SKM-1 treated with dmso at 0.1 percent for 144 hours (cell line): Measurements from ENCODE around the gene SMARCD3.

Source experiments
- DNase-seq: peaks from one replicate; lab custom pipeline; 2025; ENCODE audit not compliant: unreplicated experiment; lab: John Stamatoyannopoulos, UW

The SMARCD3 gene

GRCh38 chr7:151272877-151273276 is 24.4 kb upstream of the SMARCD3 start:
- DNase-seq, result no peak

GRCh38 chr7:151272405-151272804 is 23.9 kb upstream of the SMARCD3 start:
- DNase-seq, result no peak

- peak; percentile 87 for DNase-seq
Measured at GRCh38 chr7:151271699-151272355, 23.3 kb upstream of the SMARCD3 start.

GRCh38 chr7:151269511-151269910 is 21.0 kb upstream of the SMARCD3 start:
- no peak for DNase-seq

GRCh38 chr7:151265351-151265931 is 16.9 kb upstream of the SMARCD3 start:
- no peak for DNase-seq

- DNase-seq, result no peak
Measured at GRCh38 chr7:151264615-151265014, 16.1 kb upstream of the SMARCD3 start.

- DNase-seq, result no peak
Measured at GRCh38 chr7:151261529-151261928, 13.0 kb upstream of the SMARCD3 start.

- no peak for DNase-seq
Measured at GRCh38 chr7:151260883-151261282, 12.4 kb upstream of the SMARCD3 start.

GRCh38 chr7:151260471-151260870 is 12.0 kb upstream of the SMARCD3 start:
- no peak for DNase-seq

- DNase-seq, result no peak
Measured at GRCh38 chr7:151257990-151258389, 9.5 kb upstream of the SMARCD3 start.

GRCh38 chr7:151256410-151257045 is 8.0 kb upstream of the SMARCD3 start:
- no peak for DNase-seq

GRCh38 chr7:151255390-151255789 is 6.9 kb upstream of the SMARCD3 start:
- DNase-seq, result no peak

- DNase-seq, result no peak
Measured at GRCh38 chr7:151254851-151255250, 6.4 kb upstream of the SMARCD3 start.

GRCh38 chr7:151254316-151254715 is 5.8 kb upstream of the SMARCD3 start:
- no peak for DNase-seq

GRCh38 chr7:151252961-151253711 is 4.6 kb upstream of the SMARCD3 start:
- no peak for DNase-seq

GRCh38 chr7:151252561-151252835 is 4.0 kb upstream of the SMARCD3 start:
- no peak for DNase-seq

- no peak for DNase-seq
Measured at GRCh38 chr7:151251689-151252560, 3.4 kb upstream of the SMARCD3 start.

GRCh38 chr7:151251328-151251688 is 2.8 kb upstream of the SMARCD3 start:
- DNase-seq, result no peak

- no peak for DNase-seq
Measured at GRCh38 chr7:151250181-151251132, 2.0 kb upstream of the SMARCD3 start.

GRCh38 chr7:151249732-151250072 is 1.2 kb upstream of the SMARCD3 start:
- no peak for DNase-seq
